ENCODE results near the gene LRCH1. TPM values are rescaled to one million over a fixed set of nuclear protein-coding genes. Genes with fewer than 3 reads are reported as not detected.

LRCH1 gene
- total RNA-seq, 1 experiment from 2014 or later = 16.5 TPM

DNA sequence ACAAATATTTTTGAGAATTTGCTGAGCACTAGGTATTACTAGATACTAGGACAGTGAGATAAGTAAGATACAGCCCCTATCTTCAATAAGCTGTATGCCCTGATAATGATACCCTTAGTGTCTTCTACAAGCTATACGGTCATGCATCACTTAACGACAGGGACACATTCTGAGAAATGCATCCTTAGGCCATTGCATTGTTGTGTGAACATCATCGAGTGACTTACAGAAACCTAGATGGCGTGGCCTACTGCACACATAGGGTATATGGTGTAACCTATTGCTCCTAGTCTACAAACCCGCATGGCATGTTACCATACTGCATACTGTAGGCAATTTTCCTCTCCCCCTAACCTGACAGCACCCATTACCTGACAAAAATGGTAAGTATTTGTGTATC is 64.9 kb downstream of the LRCH1 start:
- Mint-ChIP-seq H3K27ac (ENCODE audit: low read depth, unreplicated experiment) (no peak overlapping the region), H3K9me3 (ENCODE audit: unreplicated experiment) (no peaks in the 10 kb centered on the region), H3K4me1 (ENCODE audit: insufficient read depth, unreplicated experiment) (peaks cover 44% of the 10 kb centered on the region), H3K4me3 (ENCODE audit: unreplicated experiment) (no peak overlapping the region), H3K36me3 (ENCODE audit: insufficient read depth, unreplicated experiment) (no peaks in the 10 kb centered on the region), H3K27me3 (ENCODE audit: insufficient read depth, unreplicated experiment) (no peaks in the 10 kb centered on the region)
- ChIA-PET POLR2A (no interaction called here), CTCF (interaction anchor here (0.7 kb wide), 1 partner anchor 66 kb away, joined by 3 read pairs; no protein-coding TSS in a partner anchor)
- no peak for TF ChIP-seq CTCF (IDR thresholded peaks at IDR 0.05; ENCODE audit: unreplicated experiment)
- no peak for DNase-seq (ENCODE audit: unreplicated experiment)
- intact Hi-C loops (cut with micrococcal nuclease) = no loop called here
- BruUV-seq (replicated peaks) = no TSS peak

DNA sequence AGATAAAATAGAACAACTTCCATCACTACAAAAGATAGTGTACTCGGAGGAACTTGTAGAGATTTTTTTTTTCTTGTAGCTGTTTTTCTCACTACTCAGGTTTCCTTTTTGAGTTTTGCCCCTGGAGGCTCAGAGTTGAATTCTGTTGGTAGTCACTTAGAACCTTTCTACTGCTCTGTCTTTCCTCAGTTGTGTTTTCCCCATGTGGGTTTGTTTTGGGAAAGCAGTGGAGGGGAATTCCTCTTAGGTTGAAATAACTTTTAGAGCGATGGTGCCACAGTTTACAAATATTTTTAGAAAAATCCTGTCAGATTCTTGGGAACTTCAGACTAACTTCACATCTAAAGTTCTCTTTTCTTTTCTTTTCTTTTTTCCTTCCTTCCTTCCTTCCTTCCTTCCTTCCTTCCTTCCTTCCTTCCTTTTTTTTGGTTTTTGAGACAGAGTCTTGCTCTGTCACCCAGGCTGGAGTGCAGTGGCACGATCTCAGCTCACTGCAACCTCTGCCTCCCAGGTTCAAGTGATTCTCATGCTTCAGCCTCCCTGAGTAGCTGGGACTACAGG is 65.8 kb downstream of the LRCH1 start:
- no peak for TF ChIP-seq CTCF (IDR thresholded peaks at IDR 0.05; ENCODE audit: unreplicated experiment)
- H3K27ac Mint-ChIP-seq (ENCODE audit: low read depth, unreplicated experiment) = no peak overlapping the region
- H3K27me3 Mint-ChIP-seq (ENCODE audit: insufficient read depth, unreplicated experiment) = no peaks in the 10 kb centered on the region
- no peak for DNase-seq (ENCODE audit: unreplicated experiment)
- ChIA-PET CTCF (no interaction called here), POLR2A (no interaction called here)
- H3K36me3 Mint-ChIP-seq (ENCODE audit: insufficient read depth, unreplicated experiment) = no peaks in the 10 kb centered on the region
- no TSS peak for BruUV-seq (replicated peaks)
- intact Hi-C loops (cut with micrococcal nuclease) = no loop called here
- H3K4me1 Mint-ChIP-seq (ENCODE audit: insufficient read depth, unreplicated experiment) = peaks cover 49% of the 10 kb centered on the region
- no peaks in the 10 kb centered on the region for H3K9me3 Mint-ChIP-seq (ENCODE audit: unreplicated experiment)
- no peak overlapping the region for H3K4me3 Mint-ChIP-seq (ENCODE audit: unreplicated experiment)

DNA sequence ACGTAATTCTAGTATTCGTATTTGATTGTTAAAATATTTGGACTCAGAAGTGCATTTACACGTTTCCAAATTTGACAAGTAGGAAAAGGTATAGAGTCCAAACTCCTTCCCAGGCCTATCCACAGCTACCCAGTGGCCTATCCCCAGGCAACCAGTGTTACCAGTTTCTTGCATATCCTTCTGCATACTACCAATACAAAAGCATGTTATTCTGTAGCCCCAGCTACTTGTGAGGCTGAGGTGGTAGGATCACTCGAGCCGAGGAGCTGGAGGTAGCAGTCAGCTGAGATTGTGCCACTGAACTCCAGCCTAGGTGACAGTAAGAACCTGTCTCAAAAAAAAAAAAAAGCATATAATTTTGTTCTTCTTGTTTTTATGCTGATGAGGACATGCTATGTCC is 67.1 kb downstream of the LRCH1 start:
- intact Hi-C loops (cut with micrococcal nuclease) = loop anchor here (5.0 kb wide), 1 partner anchor 128 kb away; no protein-coding TSS in a partner anchor
- Mint-ChIP-seq H3K4me3 (ENCODE audit: unreplicated experiment) (no peak overlapping the region), H3K9me3 (ENCODE audit: unreplicated experiment) (no peaks in the 10 kb centered on the region), H3K4me1 (ENCODE audit: insufficient read depth, unreplicated experiment) (peaks cover 37% of the 10 kb centered on the region), H3K27me3 (ENCODE audit: insufficient read depth, unreplicated experiment) (no peaks in the 10 kb centered on the region), H3K36me3 (ENCODE audit: insufficient read depth, unreplicated experiment) (no peaks in the 10 kb centered on the region), H3K27ac (ENCODE audit: low read depth, unreplicated experiment) (no peak overlapping the region)
- CTCF ChIA-PET = interaction anchor here (0.6 kb wide), 3 partner anchors 21 to 101 kb away, joined by 3 read pairs; no protein-coding TSS in a partner anchor
- no peak for TF ChIP-seq CTCF (IDR thresholded peaks at IDR 0.05; ENCODE audit: unreplicated experiment)
- no TSS peak for BruUV-seq (replicated peaks)
- POLR2A ChIA-PET = interaction anchor here (0.8 to 1.3 kb wide), 2 partner anchors 17 to 28 kb away, joined by 3 read pairs; no protein-coding TSS in a partner anchor
- no peak for DNase-seq (ENCODE audit: unreplicated experiment)

DNA sequence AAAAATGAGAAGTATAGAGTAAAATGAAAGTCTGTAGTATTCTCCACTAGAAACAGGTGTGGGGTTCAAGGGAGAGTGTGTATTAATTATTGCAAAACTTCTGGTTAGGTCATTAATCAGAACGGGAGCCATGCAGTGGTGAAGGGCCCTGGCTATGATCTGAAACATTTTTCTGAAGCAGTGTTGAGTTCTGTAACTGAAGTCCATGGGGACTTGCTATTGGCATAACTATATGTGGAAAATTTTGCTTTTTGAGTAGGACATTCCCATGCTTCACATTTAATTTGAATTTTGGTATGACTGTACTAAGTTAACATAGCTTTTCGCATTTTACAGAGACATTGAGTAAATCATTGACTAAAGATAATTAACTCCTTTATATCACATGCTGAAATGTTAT is 67.5 kb downstream of the LRCH1 start:
- DNase-seq (ENCODE audit: unreplicated experiment) = no peak
- no TSS peak for BruUV-seq (replicated peaks)
- no peak overlapping the region for H3K4me3 Mint-ChIP-seq (ENCODE audit: unreplicated experiment)
- H3K27me3 Mint-ChIP-seq (ENCODE audit: insufficient read depth, unreplicated experiment) = no peaks in the 10 kb centered on the region
- no peaks in the 10 kb centered on the region for H3K9me3 Mint-ChIP-seq (ENCODE audit: unreplicated experiment)
- H3K36me3 Mint-ChIP-seq (ENCODE audit: insufficient read depth, unreplicated experiment) = no peaks in the 10 kb centered on the region
- no peak for TF ChIP-seq CTCF (IDR thresholded peaks at IDR 0.05; ENCODE audit: unreplicated experiment)
- CTCF ChIA-PET = interaction anchor here (0.6 to 1.2 kb wide), 3 partner anchors 16 to 68 kb away, joined by 3 to 8 read pairs (median 4); no protein-coding TSS in a partner anchor
- H3K4me1 Mint-ChIP-seq (ENCODE audit: insufficient read depth, unreplicated experiment) = peaks cover 33% of the 10 kb centered on the region
- H3K27ac Mint-ChIP-seq (ENCODE audit: low read depth, unreplicated experiment) = no peak overlapping the region
- POLR2A ChIA-PET = interaction anchor here (0.8 to 1.3 kb wide), 2 partner anchors 17 to 28 kb away, joined by 3 read pairs; no protein-coding TSS in a partner anchor
- intact Hi-C loops (cut with micrococcal nuclease) = loop anchor here (5.0 kb wide), 1 partner anchor 128 kb away; no protein-coding TSS in a partner anchor
